NCI-H510A treated with DMSO at 0.1 percent for 48 hours (cell line): Measurements from ENCODE around the gene SORD.
"Not testable (repeated sequence)": the region's sequence is repeated elsewhere in the genome, so short reads cannot be mapped to it uniquely, and the experiment has no call there.

Experiments
- DNase-seq: peaks from one replicate; lab custom pipeline; 2025; lab: John Stamatoyannopoulos, UW

Gene SORD

DNA sequence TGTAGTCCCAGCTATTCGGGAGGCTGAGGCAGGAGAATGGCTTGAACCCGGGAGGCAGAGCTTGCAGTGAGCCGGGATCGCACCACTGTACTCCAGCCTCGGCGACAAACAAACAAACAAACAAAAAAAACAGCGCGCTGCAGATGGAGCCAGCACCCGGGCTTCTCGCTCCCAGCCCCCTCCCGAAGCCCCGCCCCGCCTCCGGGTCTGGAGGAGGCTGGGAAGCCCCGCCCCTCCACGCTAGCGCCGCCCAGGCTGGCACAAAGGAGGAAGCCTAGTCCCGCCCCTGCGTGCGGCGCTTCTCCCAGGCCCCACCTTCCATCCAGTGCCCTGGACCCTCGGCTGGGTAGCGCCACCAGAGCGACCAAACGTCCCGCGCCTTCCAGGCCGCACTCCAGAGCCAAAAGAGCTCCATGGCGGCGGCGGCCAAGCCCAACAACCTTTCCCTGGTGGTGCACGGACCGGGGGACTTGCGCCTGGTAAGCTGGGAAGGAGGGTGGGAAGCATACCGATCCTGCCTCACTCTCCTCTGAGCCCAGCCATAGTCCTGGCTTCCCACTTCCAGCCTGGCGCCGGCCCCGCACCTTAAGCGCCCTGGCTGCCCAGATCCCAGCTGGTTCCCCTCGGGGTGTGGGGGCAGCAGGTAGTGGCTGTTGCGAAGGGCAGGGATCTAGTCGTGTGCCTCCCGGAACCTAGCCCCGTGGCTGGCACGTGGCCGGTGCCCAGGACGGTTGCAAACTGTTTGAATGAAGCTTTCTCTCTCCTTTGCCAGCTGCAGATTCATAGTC, at the start of gene SORD:
Gene SORD (plus strand): TSS at position 325 of the 788 bp plus-strand sequence. CDS start 89 bp downstream, at position 414.
- DNase-seq = peak; percentile 73

DNA sequence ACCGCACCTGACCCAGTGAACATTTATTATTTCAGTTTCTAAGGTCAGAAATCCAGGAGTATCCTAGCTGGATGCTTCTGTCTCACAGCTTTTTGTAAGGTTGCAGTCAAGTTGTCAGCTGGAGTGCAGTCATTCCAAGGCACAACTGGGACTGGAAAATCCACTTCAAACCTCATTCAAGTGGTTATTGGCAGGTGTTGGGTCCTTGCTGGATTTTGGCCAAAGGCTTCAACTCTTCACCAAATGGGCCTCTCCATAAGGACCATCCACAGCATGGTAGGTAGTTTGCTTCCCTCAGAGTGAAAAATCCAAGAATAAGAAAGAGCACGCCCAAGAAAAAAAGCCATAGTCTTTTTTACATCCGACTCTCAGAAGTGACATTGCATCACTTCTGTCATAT, 46.8 kb upstream of the SORD start:
- peak; percentile 19 for DNase-seq

DNA sequence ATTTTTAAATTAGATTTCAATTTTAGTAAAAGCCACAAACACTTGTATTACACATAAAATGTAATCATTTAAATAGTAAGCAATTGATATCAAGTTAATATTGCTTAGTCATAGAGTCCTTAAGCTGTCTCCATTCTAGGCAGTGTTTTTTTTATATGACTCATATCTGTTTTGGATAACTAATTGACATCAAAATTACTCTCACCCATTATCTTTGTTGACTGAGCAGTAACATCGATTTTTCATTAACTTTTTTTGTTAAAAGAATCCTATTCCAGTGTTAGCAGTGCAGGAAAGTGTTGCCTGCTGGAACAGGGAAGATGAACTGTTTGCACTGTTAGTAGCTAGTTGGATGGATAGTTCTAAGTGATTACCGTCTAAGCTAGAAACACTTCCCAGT, 45.2 kb upstream of the SORD start:
- DNase-seq = not testable (repeated sequence)

DNA sequence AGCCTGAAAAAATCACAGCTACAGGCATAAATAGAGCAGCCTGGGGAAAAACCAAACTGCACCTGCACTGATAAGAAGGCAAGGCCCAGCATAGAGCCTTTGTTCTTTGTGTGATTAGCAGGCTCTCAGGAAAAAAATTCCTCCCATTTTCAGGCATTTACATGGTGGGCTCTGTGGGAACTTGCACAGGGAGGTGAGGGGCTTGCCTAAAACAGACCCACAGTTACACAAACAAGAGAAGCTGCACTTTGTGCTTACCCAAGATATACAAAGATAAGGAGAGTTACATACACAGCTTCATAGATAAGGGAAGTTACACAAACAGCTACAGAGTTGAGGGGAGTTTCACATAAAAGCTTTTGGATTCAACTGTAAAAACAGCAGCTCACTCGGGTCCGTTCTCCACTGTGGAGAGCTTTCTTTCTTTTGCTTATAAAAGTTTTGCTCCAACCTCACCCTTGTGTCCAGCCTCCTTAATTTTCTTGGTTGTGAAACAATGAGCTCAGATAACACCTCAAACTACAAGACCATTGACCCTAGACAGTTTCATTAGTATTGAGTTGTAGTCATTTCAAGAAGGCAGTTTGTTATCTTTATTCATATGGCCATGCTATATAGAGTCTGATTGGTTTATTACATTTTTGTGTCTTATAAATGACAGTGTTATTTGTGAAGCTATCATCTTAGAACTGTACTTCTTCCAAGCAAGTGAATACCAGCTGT, 43.2 kb upstream of the SORD start:
- not testable (repeated sequence) for DNase-seq

DNA sequence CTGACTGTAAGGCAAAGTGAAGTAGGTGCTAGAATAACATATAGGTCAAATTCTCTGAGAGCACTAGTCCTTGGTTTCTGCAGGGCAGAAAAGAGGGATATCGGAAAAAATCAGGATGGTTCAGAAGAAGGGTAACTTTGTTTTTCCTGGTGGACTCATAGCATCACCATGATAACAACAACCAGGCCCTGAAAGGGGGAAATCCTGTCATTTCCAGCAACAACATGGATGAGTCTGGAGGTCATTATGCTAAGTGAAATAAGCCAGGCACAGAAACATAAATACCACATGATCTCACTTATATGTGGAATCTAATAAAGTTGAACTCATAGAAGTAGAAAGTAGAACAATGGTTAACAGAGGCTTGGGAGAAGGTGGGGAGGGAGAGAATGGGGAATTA, 38.9 kb upstream of the SORD start:
- not testable (repeated sequence) for DNase-seq

DNA sequence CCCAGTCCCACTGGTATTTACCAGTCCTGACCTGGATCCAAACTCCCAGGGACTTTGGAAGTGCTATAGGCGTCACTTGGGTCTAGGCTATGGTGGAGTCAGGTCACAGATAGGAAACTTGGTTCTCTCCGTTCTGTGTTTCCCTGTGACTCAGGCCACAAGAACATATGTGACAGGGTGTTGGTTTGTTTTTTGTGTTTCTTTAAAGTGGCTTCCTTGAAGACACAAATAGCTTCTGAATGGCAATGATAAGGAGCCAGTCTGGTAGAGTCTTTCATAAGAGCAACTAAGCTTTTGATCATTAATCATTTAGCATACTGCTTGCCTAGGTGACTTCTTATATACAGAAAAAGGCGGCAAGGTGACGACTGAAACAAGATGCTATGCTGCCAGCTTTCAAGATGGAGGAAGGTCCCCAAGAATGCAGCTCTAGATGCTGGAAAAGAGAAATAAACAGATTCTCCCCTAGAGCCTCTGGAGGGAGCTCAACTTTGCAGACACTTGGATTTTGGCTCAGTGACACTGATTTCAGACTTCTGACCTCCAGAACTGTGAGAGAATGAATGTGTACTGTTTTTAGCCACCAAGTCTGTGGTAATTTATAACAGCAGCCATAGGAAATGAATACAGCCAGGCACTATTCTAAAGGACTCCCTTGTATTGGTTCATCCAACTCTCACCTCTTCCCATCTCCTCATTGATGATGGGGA, 36.5 kb upstream of the SORD start:
- not testable (repeated sequence) for DNase-seq

DNA sequence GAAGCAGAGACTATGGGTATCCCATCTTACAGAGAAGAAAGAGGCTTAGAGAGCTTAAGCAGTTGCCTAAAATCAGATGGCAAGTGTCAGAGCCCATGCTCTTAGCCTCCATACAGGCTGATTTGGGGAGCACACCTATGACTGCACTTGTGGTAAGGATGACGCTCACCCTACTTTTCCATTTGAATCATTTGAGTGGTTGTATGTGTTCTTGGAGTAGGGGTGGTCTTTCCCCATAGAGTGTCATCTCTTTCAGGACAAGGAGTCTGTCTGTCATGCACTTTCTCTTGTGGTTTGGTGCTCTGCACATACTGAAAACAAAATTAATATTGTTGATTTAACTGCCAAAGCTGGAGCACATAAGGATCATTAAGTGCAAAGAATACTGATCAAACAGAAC, 35.3 kb upstream of the SORD start:
- DNase-seq = not testable (repeated sequence)

DNA sequence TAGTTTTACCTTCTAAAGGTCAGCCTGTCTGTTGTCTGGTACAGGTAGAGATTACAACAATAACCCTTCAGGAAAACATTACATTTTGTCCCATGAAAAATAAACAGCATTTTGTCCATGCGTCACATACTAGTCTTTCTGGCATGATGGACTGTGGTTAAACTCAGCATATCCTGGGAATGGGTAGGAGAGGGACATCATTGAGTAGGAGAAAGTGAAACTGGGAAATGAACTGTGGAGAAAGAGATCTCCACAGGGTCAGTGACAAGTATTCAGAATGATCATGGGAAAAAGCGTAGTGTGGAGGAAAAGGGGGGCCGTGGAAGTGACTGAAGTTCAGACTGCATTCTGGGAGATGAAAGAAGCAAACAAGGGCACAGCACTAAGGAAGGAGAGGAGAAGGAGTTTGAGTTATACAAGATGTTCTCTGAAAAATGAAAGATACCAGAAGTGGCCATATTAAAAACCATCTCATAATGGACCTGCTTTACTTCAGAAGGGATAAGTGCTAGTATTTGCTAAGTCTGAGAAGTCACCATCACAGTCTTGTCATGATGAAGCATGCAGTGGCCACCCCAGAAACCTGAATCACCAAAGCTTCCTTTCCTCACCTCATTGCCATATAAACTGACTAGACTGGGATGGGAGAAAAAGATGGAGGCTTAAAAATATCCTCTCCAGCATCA, 34.7 kb upstream of the SORD start:
- not testable (repeated sequence) for DNase-seq

DNA sequence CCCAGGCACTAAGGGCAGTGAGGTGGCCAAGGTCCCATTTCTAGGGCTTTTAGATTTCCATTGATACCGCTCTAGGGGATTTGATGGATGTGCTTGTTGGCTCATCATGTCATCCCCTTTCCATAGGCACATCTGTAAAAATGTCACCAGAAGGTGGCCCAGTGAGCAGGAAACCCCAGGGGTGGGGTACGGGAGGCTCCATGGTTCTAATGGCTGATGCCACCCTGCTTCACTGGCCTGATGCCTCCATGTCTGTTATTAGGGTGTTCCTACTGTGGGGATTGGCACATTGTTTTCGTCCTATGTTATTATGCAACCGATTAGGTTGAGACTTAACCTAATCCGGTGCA, 34.1 kb upstream of the SORD start:
- not testable (repeated sequence) for DNase-seq

DNA sequence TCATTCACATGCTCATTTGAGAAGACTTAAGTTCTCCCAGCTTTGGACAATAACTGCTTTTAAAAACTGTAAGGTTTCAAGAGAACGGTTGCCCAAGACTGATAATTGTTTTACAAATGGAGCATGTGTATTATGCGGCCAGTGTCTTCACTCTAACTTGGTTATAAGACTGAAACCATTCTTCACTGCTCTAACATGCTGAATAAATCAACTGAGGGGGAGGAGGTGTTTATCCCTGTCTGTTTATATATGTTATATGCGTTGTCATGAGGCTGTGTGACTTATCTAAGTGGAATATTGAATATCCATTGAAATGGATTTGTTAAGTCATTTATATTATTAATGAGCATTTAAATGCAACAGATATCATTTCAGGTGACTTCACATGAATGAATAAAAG, 25.4 kb upstream of the SORD start:
- DNase-seq = not testable (repeated sequence)

DNA sequence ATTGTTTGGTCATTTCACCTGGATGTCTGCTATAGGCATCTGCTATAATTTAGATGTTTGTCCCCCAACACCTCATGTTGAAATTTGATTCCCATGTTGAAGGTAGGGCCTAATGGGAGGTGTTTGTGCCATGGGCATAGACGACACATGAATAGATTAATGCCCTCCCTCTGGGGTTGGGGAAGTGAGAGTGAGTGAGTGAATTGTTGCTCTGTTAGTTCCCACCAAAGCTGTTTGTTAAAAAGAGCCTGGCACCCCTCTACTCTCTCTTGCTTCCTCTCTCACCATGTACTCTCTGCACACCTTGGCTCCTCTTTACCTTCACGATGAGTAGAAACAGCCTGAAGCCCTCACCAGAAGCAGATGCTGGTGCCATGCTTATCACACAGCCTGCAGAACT, 23.9 kb upstream of the SORD start:
- DNase-seq = no peak

DNA sequence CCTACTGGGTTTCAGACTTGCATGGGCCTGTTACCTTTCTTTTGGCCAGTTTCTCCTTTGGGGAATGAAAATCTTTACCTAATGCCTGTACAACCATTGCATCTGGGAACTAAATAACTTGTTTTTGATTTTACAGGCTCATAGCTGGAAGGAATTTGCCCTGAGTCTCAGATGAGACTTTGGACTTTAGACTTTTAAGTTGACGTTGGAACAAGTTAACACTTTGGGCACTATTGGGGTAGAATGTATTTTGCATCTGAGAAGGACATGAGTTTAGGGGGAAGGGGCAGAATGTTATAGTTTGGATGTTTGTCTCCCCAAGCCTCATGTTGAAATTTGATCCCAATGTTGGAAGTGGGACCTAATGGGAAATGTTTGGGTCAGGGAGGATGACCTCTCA, 21.8 kb upstream of the SORD start:
- not testable (repeated sequence) for DNase-seq

DNA sequence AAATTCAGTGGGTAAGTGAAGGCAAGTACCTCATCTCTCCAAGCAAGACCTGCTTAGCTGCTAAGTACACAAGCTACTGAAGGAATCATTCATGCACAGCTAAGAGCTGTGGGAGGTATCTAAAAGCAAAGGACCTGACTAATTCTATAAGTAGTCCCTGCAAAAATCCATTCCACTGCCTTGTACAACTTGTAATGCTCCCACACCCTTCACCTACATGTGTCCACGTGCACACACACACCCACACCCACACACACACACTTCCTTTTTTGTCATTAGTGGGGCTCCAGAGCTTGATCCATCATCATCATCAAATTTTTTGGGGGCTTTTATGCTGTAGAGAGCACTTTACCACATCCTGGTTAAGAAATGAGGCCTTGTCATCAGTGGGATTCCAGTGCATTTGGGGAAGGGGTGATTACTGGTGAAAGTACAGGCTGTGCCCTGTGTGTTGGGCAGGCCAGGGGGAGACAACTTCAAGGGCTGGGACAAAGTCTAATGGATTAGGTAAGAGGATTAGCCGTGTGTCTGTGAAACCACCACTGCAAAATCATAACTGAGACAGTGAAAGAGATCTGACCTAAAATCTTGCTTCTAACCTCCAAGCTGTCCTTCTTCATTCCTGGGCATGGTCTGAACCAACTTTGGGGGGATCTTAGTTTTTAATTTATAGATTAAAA, 19.1 kb upstream of the SORD start:
- not testable (repeated sequence) for DNase-seq

DNA sequence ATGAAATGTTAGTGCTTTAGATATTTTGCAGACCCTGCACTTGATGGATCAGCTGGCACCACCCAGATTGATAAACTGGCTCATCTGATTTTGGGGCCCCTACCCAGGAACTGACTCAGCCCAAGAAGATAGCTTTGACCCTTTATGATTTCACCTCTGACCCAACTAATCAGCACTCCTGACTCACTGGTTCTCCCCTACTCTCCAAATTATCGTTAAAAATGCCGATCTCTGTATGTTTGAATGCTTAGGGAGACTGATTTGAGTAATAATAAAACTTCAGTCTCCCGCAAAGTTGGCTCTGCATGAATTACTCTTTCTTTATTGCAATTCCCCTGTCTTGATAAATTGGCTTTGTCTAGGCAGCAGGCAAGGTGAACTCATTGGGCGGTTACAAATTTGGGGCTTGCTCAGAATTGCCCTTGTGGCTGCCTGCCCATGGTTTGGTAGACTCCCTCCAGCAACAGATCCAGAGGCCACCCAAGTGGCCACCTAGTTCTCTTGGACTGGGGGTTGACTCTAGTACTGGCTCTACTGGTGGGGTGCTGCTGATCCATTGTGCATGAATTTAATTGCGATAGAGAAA, 18.3 kb upstream of the SORD start:
- not testable (repeated sequence) for DNase-seq

DNA sequence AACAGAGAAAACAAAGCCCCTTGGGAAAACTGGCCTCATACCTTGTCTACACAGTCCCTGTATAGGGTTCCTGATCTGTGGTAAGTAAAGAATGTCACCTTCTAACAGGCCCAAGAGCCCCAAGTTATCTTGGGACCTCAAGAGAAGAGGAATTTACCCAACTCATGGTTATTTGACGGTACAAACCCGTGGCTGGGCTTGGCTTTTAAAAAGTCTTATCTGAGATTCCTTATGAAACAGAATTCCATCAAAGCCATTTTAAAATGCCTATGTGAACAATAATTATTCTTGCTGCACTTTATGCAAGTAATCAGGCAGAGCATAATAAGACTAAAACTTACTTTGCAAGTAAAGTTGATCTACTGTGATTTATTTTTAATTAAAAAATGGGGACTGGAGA, 13.9 kb upstream of the SORD start:
- no peak for DNase-seq

DNA sequence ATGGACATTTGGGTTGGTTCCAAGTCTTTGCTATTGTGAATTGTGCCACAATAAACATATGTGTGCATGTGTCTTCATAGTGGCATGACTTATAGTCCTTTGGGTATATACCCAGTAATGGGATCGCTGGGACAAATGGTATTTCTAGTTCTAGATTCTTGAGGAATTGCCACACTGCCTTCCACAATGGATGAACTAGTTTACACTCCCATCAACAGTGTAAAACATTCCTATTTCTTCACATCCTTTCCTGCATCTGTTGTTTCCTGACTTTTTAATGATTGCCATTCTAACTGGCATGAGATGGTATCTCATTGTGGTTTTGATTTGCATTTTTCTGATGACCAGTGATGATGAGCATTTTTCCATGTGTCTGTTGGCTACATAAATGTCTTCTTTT, 7.9 kb upstream of the SORD start:
- DNase-seq = not testable (repeated sequence)

DNA sequence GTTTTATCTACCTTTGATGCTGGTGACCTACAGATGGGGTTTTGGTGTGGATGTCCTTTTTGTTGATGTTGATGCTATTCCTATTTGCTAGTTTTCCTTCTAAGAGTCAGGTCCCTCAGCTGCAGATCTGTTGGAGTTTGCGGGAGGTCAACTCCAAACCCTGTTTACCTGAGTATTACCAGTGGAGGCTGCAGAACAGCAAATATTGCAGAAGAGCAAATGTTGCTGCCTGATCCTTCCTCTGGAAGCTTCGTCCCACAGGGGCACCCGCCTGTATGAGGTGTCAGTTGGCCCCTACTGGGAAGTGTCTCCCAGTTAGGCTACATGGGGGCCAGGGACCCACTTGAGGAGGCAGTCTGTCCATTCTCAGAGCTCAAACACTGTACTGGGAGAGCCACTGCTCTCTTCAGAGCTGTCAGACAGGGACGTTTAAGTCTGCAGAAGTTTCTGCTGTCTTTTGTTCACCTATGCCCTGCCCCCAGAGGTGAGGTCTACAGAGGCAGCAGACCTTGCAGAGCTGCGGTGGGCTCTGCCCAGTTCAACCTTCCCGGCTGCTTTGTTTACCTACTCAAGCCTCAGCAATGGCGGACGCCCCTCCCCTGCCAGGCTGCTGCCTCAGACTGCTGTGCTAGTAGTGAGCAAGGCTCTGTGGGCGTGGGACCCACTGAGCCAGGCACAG, 2.6 kb upstream of the SORD start:
- not testable (repeated sequence) for DNase-seq

DNA sequence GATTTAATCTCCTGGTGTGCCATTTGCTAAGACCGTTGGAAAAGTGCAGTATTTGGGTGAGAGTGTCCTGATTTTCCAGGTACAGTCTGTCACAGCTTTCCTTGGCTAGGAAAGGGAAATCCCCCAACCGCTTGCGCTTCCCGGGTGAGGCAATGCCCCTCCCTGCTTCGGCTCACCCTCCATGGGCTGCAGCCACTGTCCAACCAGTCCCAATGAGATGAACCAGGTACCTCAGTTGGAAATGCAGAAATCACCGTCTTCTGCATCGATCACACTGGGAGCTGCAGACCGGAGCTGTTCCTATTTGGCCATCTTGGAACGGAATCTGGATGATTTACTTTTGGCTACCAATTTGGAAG, 2.1 kb upstream of the SORD start:
- not testable (repeated sequence) for DNase-seq

DNA sequence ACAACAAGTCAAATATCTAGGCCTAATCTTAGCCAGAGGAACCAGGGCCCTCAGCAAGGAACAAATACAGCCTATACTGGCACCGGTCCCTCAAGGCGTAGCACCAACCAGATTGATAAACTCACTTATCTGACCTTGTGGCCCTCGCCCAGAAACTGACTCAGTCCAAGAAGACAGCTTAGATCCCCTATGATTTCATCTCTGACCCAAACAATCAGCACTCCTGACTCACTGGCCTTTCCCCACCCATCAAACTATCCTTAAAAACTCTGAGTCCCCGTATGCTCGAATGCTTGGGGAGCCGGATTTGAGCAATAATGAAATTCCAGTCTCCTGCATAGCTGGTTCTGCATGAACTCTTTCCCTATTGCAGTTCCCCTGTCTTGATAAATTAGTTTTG, 1.6 kb upstream of the SORD start:
- DNase-seq = no peak

DNA sequence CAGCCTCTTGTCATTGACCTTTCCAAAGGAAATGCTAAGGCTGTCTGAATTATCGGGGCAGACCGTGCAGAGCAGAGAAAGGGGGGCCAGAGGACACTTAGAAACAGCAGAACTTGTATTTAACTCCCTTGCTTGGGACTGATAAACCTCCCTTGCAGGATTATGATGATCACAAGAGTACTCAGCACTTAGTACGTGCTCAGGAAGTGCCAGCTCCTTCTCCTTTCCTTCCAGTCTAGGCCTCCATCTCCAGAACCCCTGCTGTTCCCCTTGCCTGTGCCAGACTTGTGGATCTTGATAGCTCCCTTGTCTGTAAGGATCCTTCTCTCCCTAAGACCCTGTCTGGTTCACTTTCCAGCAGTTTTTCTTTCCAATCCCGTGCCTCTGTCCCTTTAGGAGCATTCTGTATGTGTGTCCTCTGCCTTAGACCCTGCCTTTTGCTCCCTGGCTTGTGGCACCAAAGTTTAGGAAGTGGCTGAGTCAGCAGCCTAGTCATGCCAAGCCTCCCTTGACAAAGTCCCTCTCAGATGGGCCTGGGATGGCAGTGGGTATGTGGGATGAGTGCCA, 747 bp downstream of the SORD start:
- DNase-seq = no peak
